WTC11 (cell line): ENCODE measurements around the gene NPLOC4. TPM values are rescaled to one million over a fixed set of nuclear protein-coding genes. Genes with fewer than 3 reads are reported as not detected.

ENCODE experiments used
- ATAC-seq: fragments of 200-7000 bp; cut with Tn5 transposase; 2 replicates; pipeline ENCODE4 v1.10.0; 2021; ENCODE audit warnings: mild to moderate bottlenecking, moderate library complexity
- CTCF ChIA-PET: fragments of 300-600 bp; sonication (Branson Sonifier 250); formaldehyde crosslinking; loops from one replicate; lab custom pipeline; 2021; ENCODE audit warnings: antibody characterized with exemption; lab: Charles Lee
- POLR2A ChIA-PET: fragments of 350-600 bp; sonication (Branson Sonifier 250); formaldehyde crosslinking; loops from one replicate; lab custom pipeline; 2021; ENCODE audit warnings: antibody characterized with exemption; lab: Charles Lee
- DNase-seq: peaks from one replicate; pipeline ENCODE4 v3.0.0; 2021; ENCODE audit warnings: low spot score
- H3K27ac Mint-ChIP-seq: 2 replicates; pipeline ENCODE4 v1.8.0; 2021; ENCODE audit warnings: mixed read lengths
- H3K27me3 Mint-ChIP-seq: 2 replicates; pipeline ENCODE4 v1.8.0; 2021; ENCODE audit warnings: low read depth, mild to moderate bottlenecking, moderate library complexity, mixed read lengths
- H3K36me3 Mint-ChIP-seq: 2 replicates; pipeline ENCODE4 v1.8.0; 2021; ENCODE audit warnings: mixed read lengths
- H3K4me1 Mint-ChIP-seq: 2 replicates; pipeline ENCODE4 v1.8.0; 2022; ENCODE audit warnings: mixed read lengths
- H3K4me3 Mint-ChIP-seq: 2 replicates; pipeline ENCODE4 v1.8.0; 2021; ENCODE audit warnings: mild to moderate bottlenecking, moderate library complexity, mixed read lengths
- H3K9me3 Mint-ChIP-seq: 2 replicates; pipeline ENCODE4 v1.8.0; 2021; ENCODE audit warnings: mixed read lengths
- CDX4 ChIP-seq: fragments of 250-450 bp; sonication (Bioruptor Pico); IDR thresholded peaks from 2 replicates; pipeline ENCODE4 v1.9.0; 2021; ENCODE audit warnings: moderate library complexity, mild to moderate bottlenecking, inconsistent platforms, borderline replicate concordance
- CREM ChIP-seq: sonication (generic); formaldehyde crosslinking; IDR thresholded peaks from 2 replicates; pipeline ENCODE4 v1.8.1; 2022; ENCODE audit warnings: mild to moderate bottlenecking, missing genetic modification reagents, moderate library complexity
- CTCF ChIP-seq: fragments of 200-600 bp; IDR thresholded peaks from 2 replicates; pipeline ENCODE4 v1.8.0; 2022; ENCODE audit warnings: antibody characterized with exemption
- E2F1 ChIP-seq: sonication (generic); formaldehyde crosslinking; IDR thresholded peaks from 2 replicates; pipeline ENCODE4 v1.8.0; 2022; ENCODE audit warnings: mild to moderate bottlenecking, missing genetic modification reagents
- ESRRA ChIP-seq: sonication (generic); formaldehyde crosslinking; IDR thresholded peaks from 2 replicates; pipeline ENCODE4 v1.8.1; 2022; ENCODE audit warnings: mild to moderate bottlenecking, missing genetic modification reagents, borderline replicate concordance
- ETV6 ChIP-seq: sonication (generic); formaldehyde crosslinking; IDR thresholded peaks from 2 replicates; pipeline ENCODE4 v1.8.1; 2022; ENCODE audit warnings: mild to moderate bottlenecking, missing genetic modification reagents
- GTF2I ChIP-seq: fragments of 250-450 bp; sonication (Bioruptor Pico); conservative IDR thresholded peaks from 2 replicates; pipeline ENCODE4 v1.4.0; 2021; ENCODE audit warnings: mild to moderate bottlenecking
- JUN ChIP-seq: sonication (generic); formaldehyde crosslinking; IDR thresholded peaks from 2 replicates; pipeline ENCODE4 v1.8.0; 2023; ENCODE audit warnings: mild to moderate bottlenecking, missing genetic modification reagents
- NFATC4 ChIP-seq: fragments of 250-450 bp; sonication (Bioruptor Pico); IDR thresholded peaks from 2 replicates; pipeline ENCODE4 v1.9.0; 2021; ENCODE audit warnings: mild to moderate bottlenecking
- NFE2L1 ChIP-seq: sonication (generic); formaldehyde crosslinking; IDR thresholded peaks from 2 replicates; pipeline ENCODE4 v1.8.1; 2023; ENCODE audit warnings: missing genetic modification reagents
- NR2C2 ChIP-seq: sonication (generic); formaldehyde crosslinking; IDR thresholded peaks from 2 replicates; pipeline ENCODE4 v1.8.0; 2022; ENCODE audit warnings: mild to moderate bottlenecking, missing genetic modification reagents
- RELA ChIP-seq: sonication (generic); formaldehyde crosslinking; IDR thresholded peaks from 2 replicates; pipeline ENCODE4 v1.8.1; 2022; ENCODE audit warnings: missing genetic modification reagents, mild to moderate bottlenecking, borderline replicate concordance
- SMAD3 ChIP-seq: sonication (generic); formaldehyde crosslinking; IDR thresholded peaks from 2 replicates; pipeline ENCODE4 v1.8.0; 2022; ENCODE audit warnings: missing genetic modification reagents, mild to moderate bottlenecking, borderline replicate concordance
- SOX15 ChIP-seq: fragments of 250-450 bp; sonication (Bioruptor Pico); IDR thresholded peaks from 2 replicates; pipeline ENCODE4 v1.9.0; 2021; ENCODE audit warnings: mild to moderate bottlenecking
- TEAD1 ChIP-seq: sonication (generic); formaldehyde crosslinking; IDR thresholded peaks from 2 replicates; pipeline ENCODE4 v1.8.0; 2022; ENCODE audit warnings: mild to moderate bottlenecking, missing genetic modification reagents
- USF2 ChIP-seq: sonication (generic); formaldehyde crosslinking; IDR thresholded peaks from 2 replicates; pipeline ENCODE4 v1.8.1; 2023; ENCODE audit warnings: mild to moderate bottlenecking, missing genetic modification reagents, moderate library complexity
- ZBTB21 ChIP-seq: sonication (generic); formaldehyde crosslinking; IDR thresholded peaks from 2 replicates; pipeline ENCODE4 v1.8.1; 2023; ENCODE audit warnings: mild to moderate bottlenecking, missing genetic modification reagents, borderline replicate concordance
- ZBTB43 ChIP-seq: sonication (generic); formaldehyde crosslinking; IDR thresholded peaks from 2 replicates; pipeline ENCODE4 v1.8.1; 2023; ENCODE audit warnings: mild to moderate bottlenecking, missing genetic modification reagents
- ZNF416 ChIP-seq: fragments of 250-450 bp; sonication (Bioruptor Pico); IDR thresholded peaks from 2 replicates; pipeline ENCODE4 v1.9.0; 2021; ENCODE audit warnings: mild to moderate bottlenecking, inconsistent platforms
- ZNF423 ChIP-seq: fragments of 250-450 bp; sonication (Bioruptor Pico); IDR thresholded peaks from 2 replicates; pipeline ENCODE4 v2.1.2; 2022; ENCODE audit warnings: mild to moderate bottlenecking, moderate library complexity
- total RNA-seq: library from RNA; stranded (reverse); gene quantifications from 3 replicates; pipeline ENCODE4 v1.2.3, GENCODE V29; 2021

NPLOC4 gene
- total RNA-seq, 1 experiment from 2014 or later = 83.5 TPM

- H3K27me3 Mint-ChIP-seq = peaks cover 13% of the 10 kb centered on the region
- no peak overlapping the region for H3K4me3 Mint-ChIP-seq
- no peak for ATAC-seq
- no peak for DNase-seq
- ChIA-PET POLR2A (no interaction called here), CTCF (interaction anchor here (0.9 to 1.3 kb wide), 3 partner anchors 9 to 87 kb away, joined by 3 to 5 read pairs (median 3); no protein-coding TSS in a partner anchor)
- TF ChIP-seq E2F1 (CRISPR knock-in tag) = no peak
- no peak for TF ChIP-seq USF2 (CRISPR knock-in tag)
- no peak for TF ChIP-seq NFATC4 (CRISPR knock-in tag)
- no peak for TF ChIP-seq CREM
- no peak for TF ChIP-seq NR2C2 (CRISPR knock-in tag)
- TF ChIP-seq JUN (CRISPR knock-in tag) = no peak
- TF ChIP-seq ZNF423 (CRISPR knock-in tag) = no peak
- TF ChIP-seq CTCF = no peak
- no peaks in the 10 kb centered on the region for H3K4me1 Mint-ChIP-seq
- H3K27ac Mint-ChIP-seq = no peak overlapping the region
- H3K36me3 Mint-ChIP-seq = no peaks in the 10 kb centered on the region
- H3K9me3 Mint-ChIP-seq = no peaks in the 10 kb centered on the region
Observed at GRCh38 chr17:81528384-81528650, 108.6 kb downstream of the NPLOC4 start.

- peak; percentile 11; the same call in 1 of the 2 replicates for ATAC-seq
- POLR2A ChIA-PET = no interaction called here
- no peak within 1 kb of the TSS for H3K27ac Mint-ChIP-seq
Observed at GRCh38 chr17:81527591-81528383, 109.1 kb downstream of the NPLOC4 start, which contains the start of gene FSCN2. Gene FSCN2, plus strand, starts transcription at chr17:81528377. Its CDS starts 155 bp downstream, at chr17:81528532.

More at GRCh38 chr17:81527591-81528383, 109.1 kb downstream of the NPLOC4 start, which contains the start of gene FSCN2:
- no peak for TF ChIP-seq ZBTB43
- TF ChIP-seq TEAD1 (CRISPR knock-in tag) = no peak
- TF ChIP-seq CTCF = no peak
- no peak for TF ChIP-seq CDX4 (CRISPR knock-in tag)
- no peak for TF ChIP-seq SMAD3
- no peak for TF ChIP-seq ZNF416 (CRISPR knock-in tag)
- no peak for TF ChIP-seq SOX15 (CRISPR knock-in tag)
- no peak for TF ChIP-seq ETV6 (CRISPR knock-in tag)
- no peak for TF ChIP-seq RELA (CRISPR knock-in tag)
- TF ChIP-seq NFE2L1 (CRISPR knock-in tag) = no peak
- no peak for TF ChIP-seq ZBTB21 (CRISPR knock-in tag)
- no peak for TF ChIP-seq ESRRA (CRISPR knock-in tag)
- no peak for TF ChIP-seq GTF2I (CRISPR knock-in tag)
- CTCF ChIA-PET = interaction anchor here (0.6 to 1.3 kb wide), 4 partner anchors 9 to 87 kb away, joined by 3 to 5 read pairs (median 3); no protein-coding TSS in a partner anchor
- 0 out of 2 replicates have a peak, but pooled peaks cover 2% of the 10 kb centered on the region for H3K4me1 Mint-ChIP-seq
- no peaks in the 10 kb centered on the region for H3K9me3 Mint-ChIP-seq
- peaks cover 16% of the 10 kb centered on the region for H3K27me3 Mint-ChIP-seq
- H3K36me3 Mint-ChIP-seq = no peaks in the 10 kb centered on the region
- no peak within 1 kb of the TSS for H3K4me3 Mint-ChIP-seq
- DNase-seq = no peak
